ENCODE data around the gene HMHB1.

Gene HMHB1

GRCh38 chr5:143800715-143801114 is 11.2 kb upstream of the HMHB1 start:
- Histone ChIP-seq H3K27ac (ENCODE audit: low read length) (no peak overlapping the region), H3K27me3 (ENCODE audit: low read depth, low read length) (no peaks in the 10 kb centered on the region), H2AFZ (ENCODE audit: low read depth, low read length) (no peak overlapping the region), H3K9ac (ENCODE audit: low read length) (no peak overlapping the region), H3K4me3 (ENCODE audit: low read length) (no peak overlapping the region), H4K20me1 (ENCODE audit: insufficient read depth, low read length) (no peaks in the 10 kb centered on the region), H3K79me2 (ENCODE audit: low read length) (no peaks in the 10 kb centered on the region), H3K4me2 (ENCODE audit: low read length) (no peak overlapping the region), H3K4me1 (ENCODE audit: low read length) (peaks cover 9% of the 10 kb centered on the region), H3K9me3 (ENCODE audit: insufficient read depth, low read length) (no peaks in the 10 kb centered on the region), H3K36me3 (replicated peaks; ENCODE audit: low read depth, low read length) (no peaks in the 10 kb centered on the region)
- TF ChIP-seq CTCF (IDR thresholded peaks at IDR 0.05; ENCODE audit: low read depth, low read length): no peak
- TF ChIP-seq EZH2phosphoT487 (IDR thresholded peaks at IDR 0.05; ENCODE audit: low read depth): no peak

GRCh38 chr5:143801252-143801939 is 10.6 kb upstream of the HMHB1 start:
- Histone ChIP-seq H3K9me3 (ENCODE audit: insufficient read depth, low read length) (no peaks in the 10 kb centered on the region), H2AFZ (ENCODE audit: low read depth, low read length) (no peak overlapping the region), H3K4me3 (ENCODE audit: low read length) (no peak overlapping the region), H3K4me2 (ENCODE audit: low read length) (no peak overlapping the region), H3K79me2 (ENCODE audit: low read length) (no peaks in the 10 kb centered on the region), H3K27me3 (ENCODE audit: low read depth, low read length) (no peaks in the 10 kb centered on the region), H4K20me1 (ENCODE audit: insufficient read depth, low read length) (no peaks in the 10 kb centered on the region), H3K36me3 (replicated peaks; ENCODE audit: low read depth, low read length) (no peaks in the 10 kb centered on the region), H3K9ac (ENCODE audit: low read length) (no peak overlapping the region), H3K27ac (ENCODE audit: low read length) (no peak overlapping the region), H3K4me1 (ENCODE audit: low read length) (peaks cover 10% of the 10 kb centered on the region)
- TF ChIP-seq CTCF (IDR thresholded peaks at IDR 0.05; ENCODE audit: low read depth, low read length) (no peak), EZH2phosphoT487 (IDR thresholded peaks at IDR 0.05; ENCODE audit: low read depth) (no peak)

GRCh38 chr5:143805861-143806260 is 6.1 kb upstream of the HMHB1 start:
- no peak overlapping the region for H3K9ac ChIP-seq (ENCODE audit: low read length)
- 0 out of 2 replicates have a peak overlapping the region, but pooled peaks have one; percentile 5 for H3K4me2 ChIP-seq (ENCODE audit: low read length)
- H3K27me3 ChIP-seq (ENCODE audit: low read depth, low read length): no peaks in the 10 kb centered on the region
- no peaks in the 10 kb centered on the region for H3K36me3 ChIP-seq (replicated peaks; ENCODE audit: low read depth, low read length)
- no peak overlapping the region for H3K4me3 ChIP-seq (ENCODE audit: low read length)
- no peak for TF ChIP-seq EZH2phosphoT487 (IDR thresholded peaks at IDR 0.05; ENCODE audit: low read depth)
- TF ChIP-seq CTCF (IDR thresholded peaks at IDR 0.05; ENCODE audit: low read depth, low read length): no peak
- no peaks in the 10 kb centered on the region for H4K20me1 ChIP-seq (ENCODE audit: insufficient read depth, low read length)
- H2AFZ ChIP-seq (ENCODE audit: low read depth, low read length): no peak overlapping the region
- no peaks in the 10 kb centered on the region for H3K79me2 ChIP-seq (ENCODE audit: low read length)
- H3K27ac ChIP-seq (ENCODE audit: low read length): no peak overlapping the region
- H3K4me1 ChIP-seq (ENCODE audit: low read length): peaks cover 7% of the 10 kb centered on the region
- no peaks in the 10 kb centered on the region for H3K9me3 ChIP-seq (ENCODE audit: insufficient read depth, low read length)

- H3K4me2 ChIP-seq (ENCODE audit: low read length): peak overlapping the region; percentile 5
- H3K9ac ChIP-seq (ENCODE audit: low read length): no peak overlapping the region
- TF ChIP-seq EZH2phosphoT487 (IDR thresholded peaks at IDR 0.05; ENCODE audit: low read depth): no peak
- TF ChIP-seq CTCF (IDR thresholded peaks at IDR 0.05; ENCODE audit: low read depth, low read length): no peak
- H3K9me3 ChIP-seq (ENCODE audit: insufficient read depth, low read length): no peaks in the 10 kb centered on the region
- H4K20me1 ChIP-seq (ENCODE audit: insufficient read depth, low read length): no peaks in the 10 kb centered on the region
- H3K36me3 ChIP-seq (replicated peaks; ENCODE audit: low read depth, low read length): no peaks in the 10 kb centered on the region
- H3K79me2 ChIP-seq (ENCODE audit: low read length): no peaks in the 10 kb centered on the region
- no peak overlapping the region for H2AFZ ChIP-seq (ENCODE audit: low read depth, low read length)
- H3K4me3 ChIP-seq (ENCODE audit: low read length): no peak overlapping the region
- peaks cover 7% of the 10 kb centered on the region for H3K4me1 ChIP-seq (ENCODE audit: low read length)
- H3K27me3 ChIP-seq (ENCODE audit: low read depth, low read length): no peaks in the 10 kb centered on the region
- H3K27ac ChIP-seq (ENCODE audit: low read length): no peak overlapping the region
These were observed 5.4 kb upstream of the HMHB1 start for GRCh38 chr5:143806579-143806978.
